ENCODE results near the gene CXorf49.

GRCh38 chrX:71671938-71672337 is 46.1 kb downstream of the CXorf49 start:
- TF ChIP-seq CTCF (IDR thresholded peaks at IDR 0.05): no peak
- TF ChIP-seq POLR2A (IDR thresholded peaks at IDR 0.05): no peak
